IPS-11a (cell line): Measurements from ENCODE around the gene ZNF865.
"Not testable (repeated sequence)": the region's sequence is repeated elsewhere in the genome, so short reads cannot be mapped to it uniquely, and the experiment has no call there.

Experiments
- H3K4me3 ChIP-seq: one replicate; pipeline ENCODE4 v1.5.1; 2013; ENCODE audit warnings: low read depth, low read length, control low read depth

The ZNF865 gene

DNA sequence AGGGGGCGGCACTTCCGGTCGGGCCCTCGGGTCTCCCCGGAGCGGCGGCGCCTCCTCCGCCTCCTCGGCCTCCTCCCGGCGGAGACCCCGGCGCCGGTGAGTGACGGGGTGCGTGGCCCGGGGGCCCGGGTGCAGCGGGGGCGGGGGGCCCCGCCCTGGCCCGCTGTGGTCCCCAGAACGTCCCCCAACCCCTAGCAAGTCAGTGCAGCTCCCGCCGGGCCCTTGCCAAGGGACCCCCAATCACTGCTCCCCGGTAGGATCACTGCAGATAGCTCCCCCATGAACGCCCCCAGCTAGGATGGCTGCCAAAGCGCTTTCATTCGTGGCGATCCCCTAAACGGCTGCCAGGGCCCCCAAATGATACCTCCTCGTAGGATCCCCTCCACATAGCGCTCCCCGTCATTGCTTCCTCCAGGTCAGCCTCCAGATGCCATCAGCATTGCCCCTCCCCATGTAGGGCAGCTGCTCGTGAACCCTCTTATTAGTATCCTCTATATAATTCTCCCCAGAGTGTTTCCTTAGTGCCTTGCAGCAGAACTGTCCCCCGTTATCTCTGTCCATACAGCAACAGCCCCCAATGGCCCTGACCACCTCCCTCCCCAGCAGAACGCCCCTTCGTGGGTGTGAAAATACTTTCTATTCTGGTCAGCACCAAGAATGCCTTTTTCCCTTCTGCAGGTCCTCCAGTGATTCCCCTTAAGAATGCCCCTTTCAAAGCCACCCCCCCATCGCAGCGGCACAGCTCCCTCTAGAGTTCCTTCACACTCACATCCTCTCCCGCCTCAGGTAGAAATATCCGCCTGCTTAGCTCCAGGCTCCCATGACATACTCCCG is at the start of gene ZNF865:
ZNF865 (plus strand) TSS at position 11 of the 834 bp plus-strand sequence. CDS start 7,972 bp downstream, outside the sequence.
- H3K4me3 ChIP-seq: peak within 1 kb of the TSS; percentile 75

DNA sequence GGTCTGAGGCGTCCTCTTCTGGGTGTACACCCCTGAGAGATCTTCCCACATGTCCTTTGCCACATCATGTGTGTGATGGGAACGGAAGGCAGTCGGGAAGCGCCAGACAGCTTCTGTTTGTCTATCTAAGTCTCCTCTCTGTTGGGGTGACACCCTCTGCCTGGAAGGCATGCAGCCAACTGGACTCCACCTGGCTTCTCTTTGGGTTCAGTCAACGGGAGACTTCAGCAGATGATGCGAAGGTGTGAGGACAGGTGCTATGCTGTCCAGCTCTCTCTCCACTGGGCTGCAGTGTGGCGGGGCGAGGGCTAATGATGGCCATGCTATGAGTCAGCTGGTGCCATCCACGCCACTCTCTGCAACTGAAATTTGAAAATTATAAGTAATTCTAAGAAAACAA is 45.8 kb upstream of the ZNF865 start:
- H3K4me3 ChIP-seq: no peak overlapping the region

DNA sequence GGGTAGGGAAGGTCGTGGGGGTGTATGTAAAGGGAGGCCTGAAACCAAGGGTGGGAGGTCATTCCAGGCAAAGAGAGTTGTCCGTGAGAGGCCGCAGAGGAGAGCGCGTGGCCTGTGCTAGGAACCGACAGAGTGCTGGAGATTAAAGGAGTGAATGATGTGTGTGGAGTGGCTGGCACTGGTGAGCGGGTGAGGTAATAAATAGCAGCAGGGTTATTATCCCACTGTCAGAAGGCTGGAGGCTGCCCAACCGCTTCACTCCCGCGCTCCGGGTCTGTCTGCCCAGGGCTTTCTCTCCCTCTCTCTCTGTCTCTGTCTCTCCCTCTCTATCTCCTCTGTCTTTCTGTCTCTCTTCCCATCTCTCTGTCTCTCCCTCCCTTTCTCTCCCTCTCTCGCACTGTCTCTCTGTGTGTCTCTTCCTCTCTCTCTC is 42.2 kb upstream of the ZNF865 start:
- H3K4me3 ChIP-seq: no peak overlapping the region

DNA sequence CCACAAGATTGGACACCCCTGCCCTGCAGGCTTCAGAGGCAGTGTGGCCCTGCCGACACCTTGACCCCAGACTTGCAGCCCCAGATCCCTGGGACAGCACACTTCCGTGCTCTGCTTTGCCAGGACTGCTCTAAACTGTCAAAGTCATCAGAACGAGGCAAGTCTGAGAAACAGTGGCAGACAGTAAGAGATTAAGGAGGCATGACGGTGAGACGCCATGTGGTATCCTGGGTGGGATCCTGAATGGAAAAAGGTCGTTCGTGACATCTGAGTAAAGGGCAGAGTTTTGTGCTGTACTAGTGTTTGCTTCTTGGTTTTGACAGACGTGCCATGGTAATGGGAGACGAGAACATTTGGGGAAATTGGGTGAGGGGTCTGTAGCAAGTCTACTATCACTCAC is 38.6 kb upstream of the ZNF865 start:
- no peak overlapping the region for H3K4me3 ChIP-seq

DNA sequence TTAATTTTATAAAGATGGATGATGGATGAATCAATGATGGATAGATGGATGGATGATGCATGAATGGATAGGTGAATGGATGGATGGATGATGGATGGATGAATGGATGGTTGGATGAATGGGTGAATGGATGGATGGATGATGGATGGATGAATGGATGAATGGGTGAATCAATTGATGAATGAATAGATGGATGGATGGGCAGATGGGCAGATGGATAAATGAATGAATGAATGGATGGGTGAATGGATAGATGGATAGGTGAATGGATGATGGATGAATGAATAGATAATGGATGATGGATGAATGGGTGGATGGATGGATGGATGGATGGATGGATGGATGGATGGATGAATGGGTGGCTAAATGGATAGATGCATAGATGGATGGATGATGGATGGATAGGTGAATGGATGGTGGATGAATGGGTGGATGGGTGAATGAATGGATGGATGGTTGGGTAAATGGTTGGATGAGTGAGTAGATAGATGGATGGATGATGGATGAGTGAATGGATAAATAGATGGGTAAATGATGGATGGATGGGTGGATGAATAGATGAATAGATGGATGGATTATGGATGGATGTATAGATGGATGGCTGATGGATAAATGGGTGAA is 37.6 kb upstream of the ZNF865 start:
- no peak overlapping the region for H3K4me3 ChIP-seq

DNA sequence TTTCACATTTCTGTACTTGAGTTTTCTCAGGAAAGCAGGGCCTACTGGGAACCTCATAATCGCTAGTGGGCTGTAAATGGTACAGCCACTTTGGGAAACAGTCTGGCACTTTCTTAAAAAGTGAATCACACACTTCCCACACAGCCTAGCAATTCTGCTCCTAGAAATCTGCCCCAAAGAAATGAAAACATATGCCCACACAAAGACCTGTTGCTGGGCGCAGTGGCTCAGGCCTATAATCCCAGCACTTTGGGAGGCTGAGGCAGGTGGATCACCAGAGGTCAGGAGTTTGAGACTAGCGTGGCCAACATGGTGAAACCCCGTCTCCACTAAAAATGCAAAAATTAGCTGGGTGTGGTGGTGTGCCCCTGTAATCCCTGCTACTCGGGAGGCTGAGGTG is 36.0 kb upstream of the ZNF865 start:
- H3K4me3 ChIP-seq: not testable (repeated sequence)

DNA sequence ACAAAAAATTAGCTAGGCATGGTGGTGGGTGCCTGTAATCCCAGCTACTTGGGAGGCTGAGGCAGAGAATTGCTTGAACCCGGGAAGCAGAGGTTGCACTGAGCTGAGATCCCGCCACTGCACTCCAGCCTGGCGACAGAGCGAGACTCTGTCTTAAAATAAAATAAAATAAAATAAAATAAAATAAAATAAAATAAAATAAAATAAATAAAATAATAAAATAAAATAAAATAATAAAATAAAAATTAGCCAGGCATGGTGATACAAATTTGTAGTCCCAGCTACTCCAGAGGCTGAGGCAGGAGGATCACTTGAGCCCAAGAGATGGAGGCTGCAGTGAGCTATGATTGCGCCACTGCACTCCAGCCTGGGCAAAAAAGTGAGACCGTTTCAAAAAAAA is 31.5 kb upstream of the ZNF865 start:
- not testable (repeated sequence) for H3K4me3 ChIP-seq

DNA sequence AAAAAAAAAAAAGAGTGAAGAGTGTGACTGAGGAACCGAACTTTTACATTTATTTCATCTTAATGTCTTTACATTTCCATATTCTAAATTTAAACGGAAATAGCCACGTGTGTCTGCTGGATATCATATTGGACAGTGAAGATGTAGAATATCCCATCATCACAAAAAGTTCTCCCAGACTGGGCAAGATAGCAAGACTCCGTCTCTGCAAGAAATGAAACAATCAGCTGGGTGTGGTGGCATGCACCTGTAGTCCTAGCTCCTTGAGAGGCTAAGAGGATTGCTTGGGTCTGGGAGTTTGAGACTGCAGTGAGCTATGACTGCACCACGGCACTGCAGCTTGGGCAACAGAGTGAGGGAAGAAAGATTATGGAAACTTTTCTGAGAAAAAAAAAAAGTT is 28.7 kb upstream of the ZNF865 start:
- H3K4me3 ChIP-seq: no peak overlapping the region

DNA sequence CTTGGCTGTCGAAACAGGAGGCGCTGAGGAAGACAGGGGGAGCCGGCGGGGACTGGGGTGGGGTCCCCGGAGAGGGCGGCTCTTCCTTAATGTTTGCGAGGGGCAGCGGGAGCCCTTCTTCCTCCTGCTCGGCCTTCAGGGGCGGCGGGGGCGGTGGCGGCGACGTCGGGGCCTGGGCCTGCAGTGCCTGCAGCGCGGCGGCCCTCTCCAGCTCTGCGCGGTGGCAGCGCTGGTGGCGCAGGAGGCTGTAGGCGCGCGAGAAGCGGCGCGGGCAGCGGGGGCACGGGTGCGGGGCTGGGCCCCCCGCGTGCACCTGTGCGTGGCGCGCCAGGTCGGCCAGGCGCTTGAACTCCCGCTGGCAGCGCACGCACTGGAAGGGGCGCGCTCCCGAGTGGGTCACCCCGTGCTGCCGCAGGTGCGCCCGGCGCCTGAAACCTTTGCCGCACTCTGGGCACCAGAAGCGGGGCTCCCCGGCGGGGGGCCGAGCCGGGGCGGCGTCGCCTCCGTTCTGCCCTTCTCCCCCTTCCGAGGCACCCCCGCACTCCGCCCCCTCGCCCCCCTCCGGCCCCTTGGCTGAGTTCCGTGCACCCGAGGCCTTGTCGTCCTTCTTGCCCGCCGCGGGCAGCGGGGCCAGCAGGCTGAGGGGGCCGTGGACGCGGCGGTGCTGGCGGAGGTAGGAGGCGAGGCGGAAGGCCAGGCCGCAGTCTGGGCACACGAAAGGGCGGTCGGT is 27.3 kb upstream of the ZNF865 start:
- no peak overlapping the region for H3K4me3 ChIP-seq

DNA sequence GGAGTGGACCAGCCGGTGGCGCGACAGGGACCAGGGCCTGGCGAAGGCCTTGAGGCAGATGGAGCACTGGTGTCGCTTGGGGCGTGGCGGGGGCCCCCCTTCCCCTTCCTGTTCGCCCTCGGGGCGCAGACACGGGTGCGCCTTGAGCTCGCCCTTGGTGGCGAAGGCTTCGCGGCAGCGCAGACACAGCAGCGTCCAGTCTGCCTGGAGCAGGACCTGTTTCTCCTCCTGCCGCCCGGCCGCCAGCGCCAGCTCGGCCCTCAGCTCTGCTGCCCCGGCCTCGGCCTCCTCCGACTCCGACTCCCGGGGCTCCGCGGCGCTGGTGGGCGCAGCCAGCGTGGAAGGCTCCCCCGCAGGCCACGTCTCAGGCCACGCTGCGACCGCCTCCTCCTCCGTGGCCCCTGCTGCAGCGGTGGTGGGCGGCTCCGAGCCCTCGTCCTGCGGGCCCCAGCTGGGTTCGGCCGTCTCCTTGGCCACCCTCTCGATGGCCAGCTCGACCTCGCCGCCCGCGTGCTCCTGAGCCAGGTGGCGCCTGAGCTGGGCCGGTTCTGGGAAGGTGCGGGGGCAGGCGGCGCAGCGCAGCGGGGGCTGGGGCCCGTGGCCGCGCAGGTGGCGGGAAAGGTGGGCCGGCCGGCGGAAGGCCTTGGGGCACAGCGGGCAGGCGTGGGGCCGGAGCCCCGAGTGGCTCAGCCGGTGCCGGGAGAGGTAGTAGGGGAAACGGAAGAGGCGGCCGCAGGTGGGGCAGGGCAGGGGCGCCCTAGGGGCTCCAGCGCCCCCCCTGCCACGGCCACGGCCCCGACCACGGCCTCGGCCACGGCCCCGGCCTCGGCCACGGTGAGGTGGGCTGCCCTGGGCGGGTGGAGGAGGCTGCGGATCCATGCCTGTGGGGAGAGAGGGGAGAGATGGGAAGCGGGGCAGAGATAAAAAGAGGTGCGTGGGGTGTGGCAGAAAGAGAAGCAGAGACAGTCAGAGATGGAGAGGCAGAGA is 26.4 kb upstream of the ZNF865 start:
- peak overlapping the region; percentile 74 for H3K4me3 ChIP-seq

DNA sequence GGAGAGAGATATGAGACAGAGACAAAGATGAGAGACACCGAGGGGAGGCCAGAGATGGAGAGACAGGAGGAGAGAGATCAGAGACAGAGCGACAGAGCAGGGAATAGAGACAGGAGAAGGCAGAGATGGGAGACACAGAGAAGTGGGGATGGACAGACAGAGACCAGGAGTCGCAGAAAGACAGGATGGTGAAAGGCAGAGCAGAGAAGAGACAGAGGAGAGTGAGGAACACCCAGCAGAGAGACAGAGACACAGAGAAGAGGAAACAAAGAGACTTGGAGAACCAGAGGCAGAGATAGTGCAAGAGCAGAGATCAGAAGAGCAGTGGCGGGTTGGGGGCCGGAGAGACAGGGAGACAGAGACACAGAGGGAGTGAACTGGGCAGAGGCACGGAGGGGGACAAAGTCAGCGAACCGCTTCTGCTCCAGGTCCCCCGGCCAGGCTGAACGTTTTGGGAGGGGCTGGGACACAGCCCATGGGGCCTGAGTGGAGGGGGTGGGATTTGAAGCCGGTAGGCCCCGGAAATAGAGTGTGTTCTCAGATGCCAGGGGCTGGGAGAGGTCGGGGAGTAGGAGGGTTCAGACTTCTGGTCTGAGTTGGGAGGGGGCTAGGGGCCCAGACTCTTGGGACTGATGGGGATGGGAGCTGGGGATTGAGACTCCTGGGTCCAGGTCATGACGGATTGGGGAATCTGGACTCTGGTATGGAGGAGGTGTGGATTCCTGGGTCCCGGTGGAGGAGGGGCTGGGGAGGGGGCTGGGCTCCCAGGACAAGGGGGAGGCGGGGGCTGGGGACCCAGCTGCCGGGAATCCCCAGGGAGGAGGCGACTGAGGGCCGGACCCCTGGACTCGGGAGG is 25.5 kb upstream of the ZNF865 start:
- H3K4me3 ChIP-seq: peak overlapping the region; percentile 74

DNA sequence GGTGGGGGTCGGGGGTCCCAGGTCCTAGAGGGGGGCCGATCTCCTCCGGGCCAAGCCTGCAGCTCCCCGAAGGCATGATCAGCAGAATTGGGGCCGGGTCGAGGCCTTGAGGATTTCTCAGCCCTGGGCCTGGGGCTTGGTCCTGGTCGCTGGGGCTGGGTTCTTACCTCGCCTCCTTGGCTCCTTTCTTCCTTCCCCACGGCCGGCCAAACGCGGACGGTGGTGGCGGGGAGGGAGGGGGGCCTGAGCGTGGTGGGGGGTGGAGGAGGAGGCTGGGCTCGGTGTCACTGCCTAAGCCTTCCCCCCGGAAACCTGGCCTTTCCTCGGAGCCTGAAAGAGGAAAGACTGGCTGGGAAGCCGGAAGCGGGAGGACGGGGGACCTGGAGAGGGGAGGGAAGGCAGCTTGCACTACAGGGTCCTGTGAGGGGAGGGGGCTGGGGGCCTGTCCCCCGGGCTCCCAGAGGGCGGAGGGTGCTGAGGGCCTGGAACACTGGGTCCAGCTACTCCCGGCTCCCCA is 24.8 kb upstream of the ZNF865 start, which contains the start of gene ZNF579:
ZNF579 (minus strand) TSS at position 221 of the 517 bp plus-strand sequence. CDS start 1,209 bp downstream, outside the sequence.
- H3K4me3 ChIP-seq: peak within 1 kb of the TSS; percentile 74

DNA sequence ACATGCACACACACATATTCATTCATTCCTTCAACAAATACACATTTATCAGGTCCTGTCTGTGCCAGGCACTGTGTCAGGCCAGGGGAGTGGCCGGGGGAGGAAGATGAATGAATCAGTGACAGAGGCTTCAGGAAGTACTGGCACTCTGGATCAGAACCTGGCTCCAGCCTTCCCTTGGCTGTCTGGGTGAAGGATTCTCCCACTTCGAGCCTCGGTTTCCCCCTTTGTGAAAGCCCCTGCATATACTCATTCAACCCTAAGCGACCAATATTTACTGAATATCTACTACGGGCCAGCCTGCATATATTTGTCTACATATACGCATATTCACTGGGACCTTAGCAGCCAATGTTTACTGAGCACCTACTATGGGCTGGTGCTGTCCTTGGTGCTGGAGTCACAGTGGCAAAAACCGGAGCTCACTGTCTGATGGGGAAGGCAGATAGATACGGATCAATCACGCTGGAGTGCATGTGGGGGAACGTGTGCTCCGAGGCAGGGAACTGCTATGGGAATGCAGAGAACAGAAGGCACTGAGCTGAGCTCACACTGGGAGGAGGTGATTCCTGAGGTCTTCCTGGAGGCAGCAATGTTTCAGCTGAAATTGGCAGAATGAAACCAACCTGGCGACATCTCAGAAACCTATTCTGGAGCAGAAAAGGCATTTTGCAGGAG is 24.2 kb upstream of the ZNF865 start:
- H3K4me3 ChIP-seq: peak overlapping the region; percentile 20

DNA sequence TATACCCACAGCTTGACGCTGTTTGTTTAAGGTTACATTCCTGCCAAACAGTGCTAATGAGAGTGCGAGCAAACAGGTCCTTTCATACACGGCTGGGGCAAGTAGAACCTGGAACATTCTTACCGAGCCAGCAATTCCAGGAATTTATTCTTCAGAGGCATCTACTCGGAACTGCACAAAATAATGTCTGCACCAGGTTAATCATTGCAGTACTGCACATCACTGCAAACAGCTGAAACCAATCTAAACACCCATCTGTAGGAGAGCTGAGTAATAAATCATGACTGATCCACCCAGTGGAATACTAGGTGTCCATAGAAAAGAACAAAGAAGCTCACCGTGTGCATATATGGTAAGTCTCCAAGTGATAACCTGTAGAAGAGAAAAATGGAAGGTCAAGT is 23.6 kb upstream of the ZNF865 start:
- H3K4me3 ChIP-seq: no peak overlapping the region

DNA sequence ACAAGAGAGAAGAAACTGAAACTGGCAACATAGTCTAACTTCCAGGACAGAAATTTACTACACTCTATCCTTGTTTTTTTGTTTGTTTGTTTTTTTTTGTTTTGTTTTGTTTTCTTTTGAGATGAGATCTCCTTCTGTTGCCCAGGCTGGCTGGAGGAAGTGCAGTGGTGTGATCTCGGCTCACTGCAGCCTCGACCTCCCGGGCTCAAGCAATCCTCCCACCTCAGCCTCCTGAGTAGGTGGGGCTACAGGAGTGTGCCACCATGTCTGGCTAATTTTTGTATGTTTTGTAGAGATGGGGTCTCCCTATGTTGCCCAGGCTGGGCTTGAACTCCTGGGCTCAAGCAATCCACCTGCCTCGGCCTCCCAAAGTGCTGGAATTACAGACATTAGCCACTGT is 23.2 kb upstream of the ZNF865 start:
- not testable (repeated sequence) for H3K4me3 ChIP-seq

DNA sequence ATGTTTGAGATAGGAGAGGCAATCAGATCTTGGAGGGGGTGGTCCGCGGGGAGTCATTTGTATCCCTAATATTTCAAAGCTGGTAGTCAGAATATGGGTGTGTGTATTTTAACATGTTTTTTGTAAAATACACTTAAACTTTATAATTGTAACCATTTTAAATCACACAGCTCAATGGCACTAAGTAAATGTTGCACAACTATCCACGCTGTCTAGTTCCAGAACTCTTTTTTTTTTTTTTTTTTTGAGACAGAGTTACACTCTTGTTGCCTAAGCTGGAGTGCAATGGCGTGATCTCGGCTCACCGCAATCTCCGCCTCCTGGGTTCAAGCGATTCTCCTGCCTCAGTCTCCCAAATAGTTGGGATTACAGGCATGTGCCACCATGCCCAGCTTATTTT is 21.6 kb upstream of the ZNF865 start:
- not testable (repeated sequence) for H3K4me3 ChIP-seq

DNA sequence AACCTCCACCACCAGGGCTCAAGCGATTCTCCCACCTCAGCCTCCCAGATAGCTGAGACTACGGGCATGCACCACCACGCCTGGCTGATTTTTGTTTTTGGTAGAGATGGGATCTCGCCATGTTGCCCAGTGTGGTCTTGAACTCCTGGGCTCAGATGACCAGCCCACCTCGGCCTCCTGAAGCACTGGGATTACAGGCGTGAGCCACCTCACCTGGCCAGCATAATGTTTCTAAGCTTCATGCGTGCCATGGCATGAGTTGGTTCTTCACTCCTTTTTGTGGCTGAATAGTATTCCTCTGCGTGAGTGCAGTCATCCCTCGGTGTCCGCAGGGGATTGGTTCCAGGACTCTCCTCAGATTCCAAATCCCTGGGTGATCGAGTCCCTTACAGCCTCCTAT is 20.6 kb upstream of the ZNF865 start:
- H3K4me3 ChIP-seq: no peak overlapping the region

DNA sequence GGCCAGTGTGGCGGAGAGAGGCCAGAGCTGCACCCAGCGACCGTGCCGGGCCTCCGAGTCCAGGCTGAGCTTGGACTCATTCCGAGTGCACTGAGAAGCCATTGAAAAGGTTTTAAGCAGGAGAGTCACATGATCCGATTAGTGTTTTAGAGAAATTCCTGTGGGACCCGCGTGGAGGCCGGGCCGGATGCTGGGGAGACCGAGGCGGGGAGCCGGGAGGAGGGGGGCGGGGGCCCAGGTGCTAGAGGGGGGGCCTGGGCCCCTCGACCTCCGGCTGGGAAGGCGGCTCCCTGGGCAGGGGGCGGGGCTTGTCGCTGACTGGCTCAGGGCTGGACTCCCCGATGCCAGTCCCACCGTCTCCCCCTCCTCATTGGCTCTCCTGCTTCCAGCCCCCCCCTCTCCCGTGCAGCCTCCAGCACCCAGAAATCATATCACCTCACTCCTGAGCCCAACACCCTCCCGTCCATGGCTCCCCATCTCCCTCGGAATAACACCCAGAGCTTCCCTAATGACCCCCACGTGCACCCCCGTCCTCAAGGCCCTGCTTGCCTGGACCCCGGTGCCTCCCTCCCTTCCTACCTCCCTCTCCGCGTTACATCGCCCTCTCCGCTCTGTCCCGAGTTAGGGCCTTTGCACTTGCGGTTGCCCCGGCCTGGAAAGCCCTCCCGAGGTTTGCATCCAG is 19.6 kb upstream of the ZNF865 start:
- peak overlapping the region; percentile 28 for H3K4me3 ChIP-seq
